Inflammatory macrophage (primary cell): ENCODE results near the gene NIPSNAP2.
A peak's percentile ranks its signal among the peaks of the same experiment; 100 is the strongest.
"Not testable (repeated sequence)": the region's sequence is repeated elsewhere in the genome, so short reads cannot be mapped to it uniquely, and the experiment has no call there.

Experiments used
- DNase-seq, 2 donors: peaks; one replicate each; pipeline ENCODE4 v3.0.0-alpha.2; 2020 to 2022

NIPSNAP2 gene

GRCh38 chr7:55977831-55978230 is 13.4 kb downstream of the NIPSNAP2 start:
- no peak for DNase-seq

- no peak for DNase-seq
These were observed 15.9 kb downstream of the NIPSNAP2 start for GRCh38 chr7:55980266-55980665.

- no peak for DNase-seq
These were observed 19.2 kb downstream of the NIPSNAP2 start for GRCh38 chr7:55983537-55983936.

- DNase-seq = no peak
These were observed 28.0 kb downstream of the NIPSNAP2 start for GRCh38 chr7:55992346-55992745.

GRCh38 chr7:55996856-55997500 is 32.6 kb downstream of the NIPSNAP2 start:
- no peak for DNase-seq

GRCh38 chr7:56003749-56004148 is 39.4 kb downstream of the NIPSNAP2 start:
- DNase-seq = no peak

GRCh38 chr7:56007167-56007652 is 42.8 kb downstream of the NIPSNAP2 start:
- no peak for DNase-seq

- no peak for DNase-seq
These were observed 43.5 kb downstream of the NIPSNAP2 start for GRCh38 chr7:56007891-56008290.

- no peak for DNase-seq
These were observed 45.3 kb downstream of the NIPSNAP2 start for GRCh38 chr7:56009695-56010094.

GRCh38 chr7:56017015-56017414 is 52.6 kb downstream of the NIPSNAP2 start:
- not testable (repeated sequence) for DNase-seq

- no peak for DNase-seq
These were observed 55.1 kb downstream of the NIPSNAP2 start for GRCh38 chr7:56019501-56019900.

GRCh38 chr7:56023500-56023899 is 59.1 kb downstream of the NIPSNAP2 start:
- DNase-seq = no peak

- no peak for DNase-seq
These were observed 62.2 kb downstream of the NIPSNAP2 start for GRCh38 chr7:56026538-56026937.

- no peak for DNase-seq
These were observed 64.7 kb downstream of the NIPSNAP2 start for GRCh38 chr7:56028942-56029630.

GRCh38 chr7:56030340-56030739 is 66.0 kb downstream of the NIPSNAP2 start:
- no peak for DNase-seq

- not testable (repeated sequence) for DNase-seq
These were observed 67.2 kb downstream of the NIPSNAP2 start for GRCh38 chr7:56031556-56031955.

GRCh38 chr7:56032578-56032977 is 68.2 kb downstream of the NIPSNAP2 start:
- not testable (repeated sequence) for DNase-seq

- peak; percentile 58 to 74 for DNase-seq
These were observed 69.5 kb downstream of the NIPSNAP2 start for GRCh38 chr7:56033671-56034432.

- DNase-seq = no peak
These were observed 76.3 kb downstream of the NIPSNAP2 start for GRCh38 chr7:56040730-56041129.

GRCh38 chr7:56045758-56046157 is 81.4 kb downstream of the NIPSNAP2 start:
- peak; percentile 85 for DNase-seq

- DNase-seq = no peak
These were observed 82.5 kb downstream of the NIPSNAP2 start for GRCh38 chr7:56046721-56047445.

GRCh38 chr7:56047446-56048116 is 83.2 kb downstream of the NIPSNAP2 start:
- DNase-seq = not testable (repeated sequence)
